HL-60 (cell line): ENCODE measurements around the gene MED6.

Source experiments
- DNase-seq, 2 experiments: peaks; one replicate each; pipeline ENCODE4 v3.0.0-alpha.2; 2010 to 2020; ENCODE audit warnings: low read depth in 1 of 2, low spot score in 1 of 2
- H3K27ac ChIP-seq: fragments of 250-450 bp; sonication (Bioruptor Pico); replicated peaks from 2 replicates; pipeline ENCODE4 v1.5.1; 2020; ENCODE audit warnings: mild to moderate bottlenecking, moderate library complexity
- H3K27me3 ChIP-seq: fragments of 250-450 bp; sonication (Bioruptor Pico); 2 replicates; pipeline ENCODE4 v1.5.1; 2021; ENCODE audit warnings: mild to moderate bottlenecking, moderate library complexity; ENCODE audit not compliant: insufficient read depth, poor library complexity, severe bottlenecking
- H3K4me3 ChIP-seq: replicated peaks from 2 replicates; pipeline ENCODE4 v1.5.1; 2011; ENCODE audit warnings: mild to moderate bottlenecking, control low read depth, low read length; ENCODE audit not compliant: insufficient read depth
- CTCF ChIP-seq: IDR thresholded peaks from one replicate; pipeline ENCODE4 v1.5.1; 2011; ENCODE audit warnings: low read length, control low read depth, inconsistent platforms; ENCODE audit not compliant: insufficient read depth
- GABPA ChIP-seq: IDR thresholded peaks from 2 replicates; pipeline ENCODE4 v1.6.1; 2012; ENCODE audit warnings: low read depth
- POLR2AphosphoS5 ChIP-seq: IDR thresholded peaks from 2 replicates; pipeline ENCODE4 v1.6.1; 2012; ENCODE audit warnings: low read depth
- REST ChIP-seq: IDR thresholded peaks from 2 replicates; pipeline ENCODE4 v1.6.1; 2012; ENCODE audit warnings: low read depth; ENCODE audit not compliant: insufficient replicate concordance
- SPI1 ChIP-seq: IDR thresholded peaks from 2 replicates; pipeline ENCODE4 v1.6.1; 2012; ENCODE audit warnings: low read depth, mild to moderate bottlenecking, borderline replicate concordance

Gene MED6

GRCh38 chr14:70638416-70638815, 38.0 kb upstream of the MED6 start:
- Histone ChIP-seq H3K27me3 (no peaks in the 10 kb centered on the region), H3K27ac (no peak overlapping the region), H3K4me3 (no peak overlapping the region)
- TF ChIP-seq SPI1 (no peak), GABPA (no peak), POLR2AphosphoS5 (no peak), CTCF (no peak), REST (no peak)
- no peak for DNase-seq

- Histone ChIP-seq H3K4me3 (no peak overlapping the region), H3K27ac (no peak overlapping the region), H3K27me3 (no peaks in the 10 kb centered on the region)
- DNase-seq, result no peak
- TF ChIP-seq REST, result no peak
- TF ChIP-seq SPI1, result no peak
- no peak for TF ChIP-seq CTCF
- TF ChIP-seq POLR2AphosphoS5, result no peak
- TF ChIP-seq GABPA, result no peak
Observed at GRCh38 chr14:70635971-70636595, 35.6 kb upstream of the MED6 start.

DNA sequence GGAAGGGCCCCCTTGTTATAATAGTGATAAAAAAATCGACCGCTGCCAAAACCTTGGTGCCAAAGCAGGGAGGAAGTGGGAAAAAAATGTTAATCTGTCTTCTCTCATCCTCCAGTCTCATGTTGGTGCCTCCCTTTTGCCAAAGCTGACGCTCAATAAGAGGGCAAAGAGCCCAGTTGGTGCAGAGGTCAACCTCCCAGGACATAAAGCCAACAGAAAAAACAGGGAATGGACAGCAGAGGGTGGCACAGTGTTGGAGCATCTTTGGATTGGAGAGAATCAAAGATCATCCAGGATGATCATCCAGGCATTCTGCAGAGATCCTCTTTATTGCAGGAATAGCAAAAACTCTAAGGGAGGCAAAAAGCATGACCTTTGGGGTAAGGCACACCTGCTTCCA, 31.5 kb upstream of the MED6 start:
- Histone ChIP-seq H3K27me3 (no peaks in the 10 kb centered on the region), H3K27ac (no peak overlapping the region), H3K4me3 (no peak overlapping the region)
- DNase-seq, result no peak
- TF ChIP-seq SPI1 (no peak), REST (no peak)

DNA sequence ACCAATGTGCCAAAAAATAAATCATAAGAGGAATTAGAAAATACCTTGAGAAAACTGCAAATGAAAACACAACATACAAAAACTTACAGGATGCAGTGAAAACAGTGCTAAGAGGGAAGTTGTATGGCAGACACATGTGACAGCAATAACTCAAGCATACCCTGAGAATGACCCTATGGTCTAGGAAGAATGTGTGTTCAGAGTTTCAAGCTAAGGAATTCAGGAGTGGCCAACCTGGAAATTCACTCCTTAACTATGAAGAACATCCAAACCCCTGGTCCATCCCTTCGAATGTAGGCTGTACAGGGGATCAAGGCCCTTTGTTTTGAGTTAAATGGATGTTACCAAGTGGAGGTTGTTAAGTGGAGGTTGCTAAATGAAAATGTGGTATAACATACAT, 24.5 kb upstream of the MED6 start:
- TF ChIP-seq POLR2AphosphoS5 (no peak), REST (no peak), CTCF (no peak), SPI1 (no peak), GABPA (no peak)
- H3K27me3 ChIP-seq, result no peaks in the 10 kb centered on the region
- no peak for DNase-seq

More for the DNA sequence above, 24.5 kb upstream of the MED6 start:
- no peak overlapping the region for H3K27ac ChIP-seq
- no peak overlapping the region for H3K4me3 ChIP-seq
